SKM-1 (cell line): Measurements from ENCODE around the gene KRT6C.
"Not testable (repeated sequence)": the region's sequence is repeated elsewhere in the genome, so short reads cannot be mapped to it uniquely, and the experiment has no call there.

Experiments used
- DNase-seq: peaks from one replicate; lab custom pipeline; 2025; ENCODE audit not compliant: unreplicated experiment; lab: John Stamatoyannopoulos, UW

Gene KRT6C

GRCh38 chr12:52458861-52459260 lies 14.7 kb downstream of the KRT6C start:
- no peak for DNase-seq

GRCh38 chr12:52455821-52456220 lies 17.8 kb downstream of the KRT6C start:
- DNase-seq: no peak

DNA sequence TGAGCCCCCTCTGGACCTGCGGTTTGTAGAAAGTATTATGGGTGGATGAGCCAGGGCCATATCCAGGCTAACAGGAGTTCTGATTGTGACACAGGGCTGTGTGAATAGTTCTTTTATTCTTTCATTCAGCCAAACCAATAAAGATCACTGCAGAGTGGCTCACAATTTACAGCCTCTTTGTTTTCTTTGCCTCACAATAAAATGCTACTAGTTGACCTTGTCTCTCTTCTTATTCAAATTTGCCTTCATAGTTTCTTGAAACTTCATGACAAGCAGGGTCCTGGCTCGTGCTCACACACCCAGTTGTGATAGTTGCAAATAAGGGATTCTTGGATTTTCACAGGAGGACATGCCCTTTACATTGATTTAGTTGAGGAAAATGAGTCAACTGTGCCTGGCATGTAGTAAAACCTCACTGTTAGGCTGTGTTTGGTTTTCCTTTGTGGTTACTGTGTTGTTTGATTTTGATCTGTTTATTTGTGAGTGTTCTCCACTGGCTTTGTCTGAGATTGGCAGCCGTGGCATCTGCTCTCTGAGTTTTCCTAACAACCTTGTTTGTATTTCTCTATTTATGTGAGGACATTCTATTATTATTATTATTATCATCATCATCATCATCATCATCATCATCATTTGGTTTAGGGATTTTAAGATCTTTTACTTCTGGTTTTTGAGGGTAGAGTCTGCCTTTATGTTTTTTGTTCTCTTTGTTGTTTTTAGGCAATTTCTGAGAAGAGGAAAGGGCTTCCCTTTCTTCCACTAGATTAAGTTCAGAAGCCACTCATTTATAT lies 19.0 kb downstream of the KRT6C start:
- DNase-seq: no peak

GRCh38 chr12:52452101-52452500 lies 21.5 kb downstream of the KRT6C start, which contains the start of gene KRT6B:
Gene KRT6B (minus strand): TSS chr12:52452146. CDS start chr12:52452078, 68 bp downstream.
- no peak for DNase-seq

DNA sequence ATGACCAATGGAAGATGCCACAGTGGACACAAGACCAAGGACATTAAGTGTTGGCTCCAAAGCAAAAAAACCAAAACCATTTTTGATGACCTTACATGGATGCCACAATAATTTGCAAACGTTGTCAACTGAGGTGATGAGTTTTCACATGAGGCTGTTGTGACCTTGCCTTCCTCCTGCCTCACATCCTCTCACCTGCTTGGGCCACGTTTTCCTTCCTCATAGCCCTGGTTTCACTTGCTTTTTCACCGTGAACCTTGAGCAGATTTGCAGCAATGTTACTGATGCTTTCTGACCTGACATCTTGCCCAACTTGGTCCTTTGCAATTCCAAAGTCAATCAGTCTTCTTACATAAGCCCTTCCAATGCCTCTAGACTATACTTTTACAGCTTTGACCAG lies 25.4 kb downstream of the KRT6C start:
- no peak for DNase-seq

DNA sequence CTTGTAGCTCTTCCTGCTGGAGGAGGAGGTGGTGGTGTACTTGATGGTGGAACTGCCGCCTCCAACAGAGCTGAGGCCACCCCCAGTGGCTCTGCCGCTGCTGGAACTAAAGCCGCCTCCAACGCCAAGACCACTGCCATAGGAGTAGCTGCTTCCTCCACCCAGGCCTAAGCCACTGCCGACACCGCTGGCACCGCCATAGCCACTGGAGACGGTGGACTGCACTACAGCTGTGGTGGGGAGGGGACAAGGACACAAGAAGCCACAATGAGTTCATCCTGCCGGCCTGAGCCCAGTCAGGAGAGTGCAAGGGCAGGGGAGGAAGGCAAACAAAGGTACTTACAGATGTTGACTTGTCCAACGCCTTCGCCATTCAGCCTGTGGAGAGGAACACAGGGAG lies 26.4 kb downstream of the KRT6C start:
- DNase-seq: not testable (repeated sequence)

DNA sequence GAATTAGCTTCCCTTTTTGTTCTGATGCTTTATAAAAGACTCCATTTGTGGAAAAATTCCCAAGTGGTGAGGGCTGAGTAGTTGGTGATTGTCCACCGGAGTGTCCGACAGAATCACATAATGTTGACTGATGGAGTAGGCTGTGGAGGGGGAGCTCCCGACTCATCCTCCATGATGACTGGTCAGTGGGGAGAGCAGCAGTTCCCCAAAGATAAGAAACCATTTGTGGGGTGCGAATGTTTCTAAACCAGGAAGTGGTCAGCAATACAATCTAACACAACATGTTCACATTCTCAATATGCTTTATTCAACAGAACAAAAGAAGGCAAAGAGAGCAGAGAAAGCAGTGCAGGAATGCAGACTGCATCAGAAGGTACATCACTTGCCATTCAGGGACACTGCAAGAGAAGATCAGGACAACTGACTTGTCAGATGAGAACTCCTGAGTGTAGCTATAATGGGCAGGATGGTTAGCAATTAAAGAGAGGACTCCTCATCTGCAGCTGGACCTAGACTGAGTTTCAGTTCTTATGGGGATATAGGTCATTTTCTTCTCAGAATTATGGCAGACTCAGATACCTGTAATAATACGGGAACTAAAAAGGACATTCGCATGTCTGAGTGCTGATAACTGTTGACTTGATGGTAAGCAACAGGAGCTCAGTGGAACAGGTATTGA lies 27.1 kb downstream of the KRT6C start:
- DNase-seq: no peak

- no peak for DNase-seq
Measured at GRCh38 chr12:52445876-52446275, 27.7 kb downstream of the KRT6C start.

- no peak for DNase-seq
Measured at GRCh38 chr12:52444647-52445595, 28.7 kb downstream of the KRT6C start.

DNA sequence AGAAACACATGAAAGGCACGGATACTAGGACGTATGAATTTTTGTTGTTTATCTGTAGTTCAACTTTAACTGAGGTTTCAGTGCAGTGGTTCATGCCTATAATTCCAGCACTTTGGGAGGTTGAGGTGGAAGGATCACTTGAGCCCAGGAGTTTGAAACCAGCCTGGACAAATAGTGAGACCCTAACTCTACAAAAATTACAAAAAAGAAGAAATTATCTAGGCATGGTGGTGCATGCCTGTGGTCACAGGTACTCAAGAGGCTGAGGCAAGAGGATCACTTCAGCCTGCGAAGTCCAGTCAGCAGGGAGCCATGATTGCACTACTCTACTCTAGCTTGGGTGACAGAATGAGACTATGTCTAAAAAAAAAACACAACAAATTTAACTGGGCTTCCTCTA lies 29.6 kb downstream of the KRT6C start:
- DNase-seq: no peak

- no peak for DNase-seq
Measured at GRCh38 chr12:52442600-52443061, 31.0 kb downstream of the KRT6C start.

GRCh38 chr12:52441320-52441911 lies 32.2 kb downstream of the KRT6C start:
- DNase-seq: no peak

DNA sequence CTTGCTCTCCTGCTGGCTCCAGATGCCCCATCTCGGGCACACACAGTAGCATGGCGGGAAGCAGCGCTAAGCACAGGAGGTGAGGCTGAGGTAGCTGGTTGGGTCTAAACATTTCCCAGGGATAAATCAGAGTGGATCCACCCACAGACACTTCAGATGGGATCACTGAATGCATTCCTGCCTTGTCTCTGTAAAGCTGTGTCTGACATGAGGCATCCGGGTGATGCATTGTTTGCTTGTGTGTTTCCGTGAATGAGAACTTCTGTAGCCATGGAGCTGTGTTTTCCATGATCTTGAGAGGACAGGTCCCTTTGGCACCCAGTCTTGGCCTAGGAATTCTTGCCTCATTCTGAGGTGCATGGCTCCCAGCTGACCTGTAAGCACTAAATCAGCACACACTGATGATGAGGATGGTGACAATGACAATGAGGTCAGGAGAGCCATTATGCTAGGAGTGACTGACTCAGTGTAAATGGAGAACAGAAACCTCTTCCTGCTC lies 32.7 kb downstream of the KRT6C start:
- DNase-seq: no peak

GRCh38 chr12:52439845-52440244 lies 33.8 kb downstream of the KRT6C start:
- no peak for DNase-seq

- no peak for DNase-seq
Measured at GRCh38 chr12:52439420-52439819, 34.2 kb downstream of the KRT6C start.

GRCh38 chr12:52438305-52439301 lies 35.0 kb downstream of the KRT6C start:
- DNase-seq: no peak

DNA sequence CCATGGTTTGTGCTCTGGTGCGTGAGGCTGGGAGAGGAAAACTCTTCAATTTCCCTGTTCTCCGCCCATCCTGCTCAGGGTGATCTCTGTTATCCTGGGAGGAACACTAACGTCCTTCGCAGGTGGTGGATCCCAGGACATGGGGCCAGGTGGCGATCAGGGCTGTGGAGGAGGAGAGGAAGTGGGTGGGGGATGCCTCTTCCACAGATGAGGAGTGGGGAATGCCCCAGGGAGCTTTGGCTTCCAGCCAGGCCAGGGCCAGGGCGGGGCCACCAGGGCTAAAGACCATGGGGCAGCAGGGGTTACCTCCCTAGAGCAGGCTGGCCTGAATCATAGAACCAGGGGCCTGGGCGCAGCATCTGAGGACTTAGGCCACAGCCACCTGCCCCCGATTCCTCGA lies 36.1 kb downstream of the KRT6C start:
- no peak for DNase-seq

DNA sequence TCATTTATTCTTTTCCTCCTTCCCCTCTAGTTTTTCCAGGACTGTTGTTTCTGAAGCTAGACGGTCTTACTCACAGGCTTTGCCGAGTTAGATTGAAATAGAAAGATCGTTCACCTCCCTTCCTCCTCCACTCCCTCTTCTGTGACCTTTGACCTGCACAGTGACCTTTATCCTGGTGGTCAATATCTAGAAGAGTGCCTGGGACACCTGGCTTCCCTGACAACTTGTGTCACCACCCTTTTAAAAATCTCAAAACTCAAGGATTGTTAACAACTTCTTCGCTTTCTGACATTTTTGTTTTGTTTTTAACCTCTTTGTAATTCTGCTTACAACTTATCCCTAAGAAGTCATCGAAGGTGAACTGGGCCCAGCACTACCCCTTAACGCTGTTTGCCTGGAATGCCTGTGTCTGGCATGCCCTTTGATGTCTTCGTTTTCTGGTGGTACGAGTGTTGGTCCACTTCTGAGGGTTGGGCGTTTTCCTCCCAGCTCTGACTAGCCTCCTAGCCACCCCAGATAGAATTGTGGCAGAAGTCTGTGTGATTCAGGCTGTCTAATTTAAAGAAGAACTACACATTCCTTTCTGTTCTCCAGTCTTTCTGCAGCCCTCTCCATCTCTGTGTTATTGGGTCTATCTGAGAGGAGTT lies 36.7 kb downstream of the KRT6C start:
- no peak for DNase-seq
